ENCODE data around the gene HUWE1.

- TF ChIP-seq, protein P1, sequence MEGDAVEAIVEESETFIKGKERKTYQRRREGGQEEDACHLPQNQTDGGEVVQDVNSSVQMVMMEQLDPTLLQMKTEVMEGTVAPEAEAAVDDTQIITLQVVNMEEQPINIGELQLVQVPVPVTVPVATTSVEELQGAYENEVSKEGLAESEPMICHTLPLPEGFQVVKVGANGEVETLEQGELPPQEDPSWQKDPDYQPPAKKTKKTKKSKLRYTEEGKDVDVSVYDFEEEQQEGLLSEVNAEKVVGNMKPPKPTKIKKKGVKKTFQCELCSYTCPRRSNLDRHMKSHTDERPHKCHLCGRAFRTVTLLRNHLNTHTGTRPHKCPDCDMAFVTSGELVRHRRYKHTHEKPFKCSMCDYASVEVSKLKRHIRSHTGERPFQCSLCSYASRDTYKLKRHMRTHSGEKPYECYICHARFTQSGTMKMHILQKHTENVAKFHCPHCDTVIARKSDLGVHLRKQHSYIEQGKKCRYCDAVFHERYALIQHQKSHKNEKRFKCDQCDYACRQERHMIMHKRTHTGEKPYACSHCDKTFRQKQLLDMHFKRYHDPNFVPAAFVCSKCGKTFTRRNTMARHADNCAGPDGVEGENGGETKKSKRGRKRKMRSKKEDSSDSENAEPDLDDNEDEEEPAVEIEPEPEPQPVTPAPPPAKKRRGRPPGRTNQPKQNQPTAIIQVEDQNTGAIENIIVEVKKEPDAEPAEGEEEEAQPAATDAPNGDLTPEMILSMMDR (IDR thresholded peaks at IDR 0.05) = no peak
- no peak for TF ChIP-seq POLR2A (IDR thresholded peaks at IDR 0.05)
These were observed 192.1 kb downstream of the HUWE1 start for GRCh38 chrX:53494436-53494835.
